Mesendoderm (in vitro differentiated cells): Measurements from ENCODE around the gene HP1BP3.

ENCODE experiments used
- DNase-seq: peaks from one replicate; pipeline ENCODE4 v3.0.0; 2013
- H2AK5ac ChIP-seq: 2 replicates; pipeline ENCODE4 v1.6.1; 2013; ENCODE audit warnings: low read length, inconsistent platforms
- H2BK120ac ChIP-seq: 2 replicates; pipeline ENCODE4 v1.6.1; 2013; ENCODE audit warnings: low read depth, mild to moderate bottlenecking, low read length, moderate library complexity, mixed read lengths
- H2BK15ac ChIP-seq: replicated peaks from 2 replicates; pipeline ENCODE4 v1.6.1; 2013; ENCODE audit warnings: low read depth, mild to moderate bottlenecking, moderate library complexity
- H2BK5ac ChIP-seq: 2 replicates; pipeline ENCODE4 v1.6.1; 2013; ENCODE audit warnings: low read length, inconsistent platforms
- H3K18ac ChIP-seq: 2 replicates; pipeline ENCODE4 v1.6.1; 2013; ENCODE audit warnings: mild to moderate bottlenecking, low read length, mixed read lengths
- H3K23ac ChIP-seq: one replicate; pipeline ENCODE4 v1.6.1; 2013; ENCODE audit warnings: low read length
- H3K27ac ChIP-seq: 2 replicates; pipeline ENCODE4 v1.5.1; 2013; ENCODE audit warnings: low read depth, mild to moderate bottlenecking, inconsistent platforms, low read length, moderate library complexity
- H3K27me3 ChIP-seq: 2 replicates; pipeline ENCODE4 v1.6.1; 2013; ENCODE audit warnings: low read length, control low read depth, mild to moderate bottlenecking, inconsistent platforms; ENCODE audit not compliant: insufficient read depth, poor library complexity
- H3K36me3 ChIP-seq: 2 replicates; pipeline ENCODE4 v1.6.1; 2013; ENCODE audit warnings: low read length, inconsistent platforms; ENCODE audit not compliant: control insufficient read depth, insufficient read depth
- H3K4ac ChIP-seq: one replicate; pipeline ENCODE4 v1.6.1; 2013; ENCODE audit warnings: low read depth, mild to moderate bottlenecking, low read length, moderate library complexity
- H3K4me1 ChIP-seq: 2 replicates; pipeline ENCODE4 v1.6.1; 2013; ENCODE audit warnings: low read depth, low read length, inconsistent platforms; ENCODE audit not compliant: control insufficient read depth
- H3K4me2 ChIP-seq: 2 replicates; pipeline ENCODE4 v1.6.1; 2013; ENCODE audit warnings: low read length
- H3K4me3 ChIP-seq: 2 replicates; pipeline ENCODE4 v1.5.1; 2013; ENCODE audit warnings: mild to moderate bottlenecking, low read length
- H3K56ac ChIP-seq: one replicate; pipeline ENCODE4 v1.6.1; 2013; ENCODE audit warnings: low read length
- H3K79me1 ChIP-seq: 2 replicates; pipeline ENCODE4 v1.6.1; 2013; ENCODE audit warnings: low read length, inconsistent platforms
- H3K79me2 ChIP-seq: 2 replicates; pipeline ENCODE4 v1.6.1; 2013; ENCODE audit warnings: mild to moderate bottlenecking, low read length; ENCODE audit not compliant: control insufficient read depth, insufficient read depth
- H3K9ac ChIP-seq: 2 replicates; pipeline ENCODE4 v1.6.1; 2013; ENCODE audit warnings: low read length, inconsistent platforms
- H4K5ac ChIP-seq: one replicate; pipeline ENCODE4 v1.6.1; 2013; ENCODE audit warnings: low read length
- H4K8ac ChIP-seq: one replicate; pipeline ENCODE4 v1.6.1; 2013; ENCODE audit warnings: low read depth, mild to moderate bottlenecking, control low read depth, low read length, moderate library complexity
- WGBS: extraction: QIAGEN DNeasy Blood & Tissue Kit; methylation state at CpG from one replicate; pipeline ENCODE4 v1.1.7; 2013; ENCODE audit warnings: low lambda C conversion rate, missing lambda C conversion rate; ENCODE audit not compliant: insufficient coverage; ENCODE audit errors: extremely low coverage; 5-methylcytosine and 5-hydroxymethylcytosine counted together

HP1BP3 gene

DNA sequence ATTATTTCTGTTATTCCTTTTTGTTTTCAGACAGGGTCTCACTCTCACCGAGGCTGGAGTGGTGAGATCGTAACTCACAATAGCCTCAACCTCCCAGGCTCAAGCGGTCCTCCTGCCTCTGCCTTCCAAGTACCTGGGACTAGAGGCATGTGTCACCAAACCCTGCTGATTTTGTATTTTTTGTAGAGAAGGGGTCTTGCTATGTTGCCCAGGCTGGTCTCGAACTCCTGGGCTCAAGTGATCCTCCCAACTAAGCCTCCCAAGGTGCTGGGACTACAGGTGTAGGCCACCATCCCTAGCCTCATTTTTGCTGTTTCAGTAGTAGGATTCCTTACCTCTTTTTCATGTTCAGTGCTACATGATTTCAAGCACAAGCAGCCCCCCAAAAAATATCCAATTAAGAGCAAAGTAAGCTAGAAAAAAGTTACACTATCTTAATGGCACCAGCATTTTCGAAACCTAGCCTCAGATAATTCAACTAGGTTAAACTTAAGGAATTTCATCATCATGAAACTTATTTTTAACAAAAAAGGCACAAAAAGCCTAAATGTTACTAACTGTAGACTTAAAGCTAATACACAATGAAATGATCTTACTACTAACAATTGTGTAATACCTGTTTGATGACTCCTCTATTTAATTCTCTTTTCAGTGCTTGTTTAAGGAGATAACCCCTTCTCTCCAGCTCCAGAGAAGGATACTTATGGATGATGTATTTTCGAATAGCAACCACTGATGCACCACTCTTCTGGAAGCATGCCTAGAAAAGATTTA is 16.6 kb downstream of the HP1BP3 start:
- H3K27me3 ChIP-seq, result no peaks in the 10 kb centered on the region
- no peak overlapping the region for H2AK5ac ChIP-seq
- H3K4ac ChIP-seq, result no peak overlapping the region
- H2BK120ac ChIP-seq, result no peak overlapping the region
- no peak overlapping the region for H3K9ac ChIP-seq
- no peak overlapping the region for H3K23ac ChIP-seq
- no peak for DNase-seq
- peaks cover 6% of the 10 kb centered on the region for H3K36me3 ChIP-seq
- H4K8ac ChIP-seq, result no peak overlapping the region
- no peaks in the 10 kb centered on the region for H3K79me1 ChIP-seq
- no peak overlapping the region for H4K5ac ChIP-seq
- no peak overlapping the region for H3K56ac ChIP-seq
- H2BK5ac ChIP-seq, result no peak overlapping the region
- no peaks in the 10 kb centered on the region for H3K79me2 ChIP-seq
- no peak overlapping the region for H2BK15ac ChIP-seq
- no peak overlapping the region for H3K18ac ChIP-seq
- WGBS, result no CpG with 5 or more reads among the region's 6 CpGs
- H3K4me1 ChIP-seq, result no peaks in the 10 kb centered on the region
- H3K27ac ChIP-seq, result no peak overlapping the region
- H3K4me3 ChIP-seq, result no peak overlapping the region
- H3K4me2 ChIP-seq, result no peak overlapping the region

DNA sequence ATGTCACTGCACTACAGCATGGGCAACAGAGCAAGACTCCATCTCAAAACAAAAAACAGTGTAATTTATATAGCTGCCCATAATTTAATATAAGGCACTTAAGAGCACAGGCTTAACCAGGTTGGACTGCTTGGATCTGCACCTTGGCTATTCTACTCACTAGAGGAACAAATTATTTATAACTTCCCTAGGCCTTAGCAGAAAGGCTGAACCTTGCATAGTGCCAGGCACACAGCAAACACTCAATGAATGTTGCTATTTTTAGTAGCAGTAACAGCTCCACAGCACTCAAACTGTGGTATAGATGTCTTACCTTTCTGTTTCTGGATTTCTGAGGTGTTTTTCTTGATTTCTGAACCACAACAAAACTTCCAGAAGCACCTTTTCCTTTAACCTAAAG is 19.8 kb downstream of the HP1BP3 start:
- Histone ChIP-seq H2BK15ac (no peak overlapping the region), H3K79me2 (no peaks in the 10 kb centered on the region), H3K4me1 (no peaks in the 10 kb centered on the region), H3K36me3 (peaks cover 2% of the 10 kb centered on the region), H3K4me3 (no peak overlapping the region), H3K79me1 (no peaks in the 10 kb centered on the region), H3K4ac (no peak overlapping the region), H3K18ac (no peak overlapping the region), H3K23ac (no peak overlapping the region), H2BK5ac (no peak overlapping the region), H3K56ac (no peak overlapping the region), H3K27ac (no peak overlapping the region), H2BK120ac (no peak overlapping the region), H3K9ac (no peak overlapping the region), H3K4me2 (no peak overlapping the region), H2AK5ac (no peak overlapping the region), H4K5ac (no peak overlapping the region), H3K27me3 (no peaks in the 10 kb centered on the region), H4K8ac (no peak overlapping the region)
- no peak for DNase-seq

- Histone ChIP-seq H4K8ac (no peak overlapping the region), H2BK120ac (no peak overlapping the region), H3K9ac (no peak overlapping the region), H3K56ac (no peak overlapping the region), H3K79me2 (no peaks in the 10 kb centered on the region), H2BK15ac (no peak overlapping the region), H3K4me1 (no peaks in the 10 kb centered on the region), H3K79me1 (no peaks in the 10 kb centered on the region), H4K5ac (no peak overlapping the region), H3K4me2 (no peak overlapping the region), H3K23ac (no peak overlapping the region), H3K4ac (no peak overlapping the region), H2AK5ac (no peak overlapping the region), H3K27ac (no peak overlapping the region), H2BK5ac (no peak overlapping the region), H3K36me3 (peaks cover 6% of the 10 kb centered on the region), H3K18ac (no peak overlapping the region), H3K27me3 (no peaks in the 10 kb centered on the region), H3K4me3 (no peak overlapping the region)
- DNase-seq, result no peak
- WGBS, result no CpG with 5 or more reads among the region's 3 CpGs
These were observed 23.7 kb downstream of the HP1BP3 start for GRCh38 chr1:20763417-20763816.

DNA sequence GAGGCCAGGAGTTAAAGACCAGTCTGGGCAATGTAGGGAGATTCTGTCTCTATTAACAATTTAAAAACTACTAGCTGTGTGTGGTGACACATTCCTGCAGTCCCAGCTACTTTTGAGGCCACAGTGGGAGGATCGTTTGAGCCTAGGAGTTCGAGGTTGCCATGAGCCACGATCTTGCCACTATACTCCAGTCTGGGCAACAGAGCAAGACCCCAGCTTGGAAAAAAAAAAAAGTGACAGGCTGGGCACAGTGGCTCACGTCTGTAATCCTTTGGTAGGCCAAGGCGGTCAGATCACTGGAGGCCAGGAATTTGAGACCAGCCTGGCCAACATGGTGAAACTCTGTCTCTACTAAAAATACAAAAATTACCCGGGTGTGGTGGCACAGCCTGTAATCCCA is 26.8 kb downstream of the HP1BP3 start:
- Histone ChIP-seq H3K4ac (no peak overlapping the region), H3K4me1 (no peaks in the 10 kb centered on the region), H2AK5ac (no peak overlapping the region), H3K79me2 (no peaks in the 10 kb centered on the region), H3K23ac (no peak overlapping the region), H3K4me2 (no peak overlapping the region), H3K56ac (no peak overlapping the region), H3K4me3 (no peak overlapping the region), H3K79me1 (no peaks in the 10 kb centered on the region), H3K27ac (no peak overlapping the region), H3K9ac (no peak overlapping the region), H3K36me3 (peaks cover 8% of the 10 kb centered on the region), H4K5ac (no peak overlapping the region), H2BK120ac (no peak overlapping the region), H3K27me3 (no peaks in the 10 kb centered on the region), H4K8ac (no peak overlapping the region), H3K18ac (no peak overlapping the region), H2BK5ac (no peak overlapping the region), H2BK15ac (no peak overlapping the region)
- DNase-seq, result no peak
- no CpG with 5 or more reads among the region's 6 CpGs for WGBS

DNA sequence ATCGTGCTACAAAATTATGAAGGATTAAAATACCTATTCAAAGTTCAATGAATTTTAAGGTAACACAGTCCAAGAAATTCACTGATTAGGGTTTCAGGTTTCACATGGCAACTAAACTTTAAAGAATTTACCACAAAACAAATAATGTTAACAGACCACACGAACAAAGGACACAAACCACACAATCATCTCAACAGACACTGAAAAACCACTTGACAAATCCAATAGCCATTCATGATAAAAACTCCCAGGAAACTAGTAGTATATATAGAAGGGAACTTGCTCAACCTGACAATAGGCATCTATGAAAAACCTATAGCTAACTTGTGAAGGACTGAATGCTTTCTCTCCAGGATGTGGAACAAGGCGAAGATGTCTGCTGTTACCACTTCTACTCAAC is 33.5 kb downstream of the HP1BP3 start:
- no peak overlapping the region for H2BK15ac ChIP-seq
- no peak overlapping the region for H3K9ac ChIP-seq
- no peaks in the 10 kb centered on the region for H3K4me1 ChIP-seq
- no peak overlapping the region for H2AK5ac ChIP-seq
- no peak overlapping the region for H3K18ac ChIP-seq
- H3K27me3 ChIP-seq, result no peaks in the 10 kb centered on the region
- WGBS, result no CpG with 5 or more reads among the region's 3 CpGs
- H3K4ac ChIP-seq, result no peak overlapping the region
- no peak for DNase-seq
- no peak overlapping the region for H3K56ac ChIP-seq
- H3K79me2 ChIP-seq, result no peaks in the 10 kb centered on the region
- no peak overlapping the region for H3K4me3 ChIP-seq
- H3K36me3 ChIP-seq, result peaks cover 3% of the 10 kb centered on the region
- H2BK5ac ChIP-seq, result no peak overlapping the region
- no peak overlapping the region for H2BK120ac ChIP-seq
- no peak overlapping the region for H3K4me2 ChIP-seq
- no peak overlapping the region for H3K27ac ChIP-seq
- H4K8ac ChIP-seq, result no peak overlapping the region
- H3K23ac ChIP-seq, result no peak overlapping the region
- no peak overlapping the region for H4K5ac ChIP-seq
- no peaks in the 10 kb centered on the region for H3K79me1 ChIP-seq

DNA sequence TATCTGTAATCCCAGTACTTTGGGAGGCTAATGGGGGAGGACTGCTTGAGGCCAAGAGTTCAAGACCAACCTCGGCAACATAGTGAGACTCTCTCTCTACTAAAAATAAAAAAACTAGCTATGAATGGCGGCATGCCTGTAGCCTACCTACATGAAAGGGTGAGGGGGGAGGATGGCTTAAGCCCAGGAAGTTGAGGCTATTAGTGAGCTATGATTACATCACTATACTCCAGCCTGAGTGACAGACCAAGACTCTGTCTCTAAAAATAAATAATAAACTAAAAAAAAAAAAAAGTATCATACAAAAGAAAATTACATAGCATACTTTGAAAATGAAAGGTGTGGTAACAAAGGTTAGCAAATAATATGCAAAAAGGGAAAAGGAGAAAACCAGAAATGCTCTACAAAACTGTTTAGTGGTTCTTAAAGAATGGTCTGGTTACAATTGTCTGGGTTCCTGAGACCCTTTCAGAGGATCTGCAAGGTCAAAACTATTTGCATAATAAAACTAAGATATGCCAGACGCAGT is 35.6 kb downstream of the HP1BP3 start:
- Histone ChIP-seq H3K36me3 (peaks cover 3% of the 10 kb centered on the region), H3K27ac (no peak overlapping the region)

More for the DNA sequence above, 35.6 kb downstream of the HP1BP3 start:
- Histone ChIP-seq H3K27me3 (no peaks in the 10 kb centered on the region), H2BK120ac (no peak overlapping the region), H3K79me2 (no peaks in the 10 kb centered on the region), H3K23ac (no peak overlapping the region), H2AK5ac (no peak overlapping the region), H4K5ac (no peak overlapping the region), H3K4me1 (no peaks in the 10 kb centered on the region), H2BK15ac (no peak overlapping the region), H3K79me1 (no peaks in the 10 kb centered on the region), H3K56ac (no peak overlapping the region), H3K4me2 (no peak overlapping the region), H3K4ac (no peak overlapping the region), H3K18ac (no peak overlapping the region), H3K9ac (no peak overlapping the region), H3K4me3 (no peak overlapping the region), H2BK5ac (no peak overlapping the region), H4K8ac (no peak overlapping the region)
- WGBS, result no CpG with 5 or more reads among the region's 3 CpGs
- no peak for DNase-seq
